NCI-H2196 treated with DMSO at 0.1 percent for 48 hours (cell line): ENCODE results near the gene FNTB.
A peak's percentile ranks its signal among the peaks of the same experiment; 100 is the strongest.

Experiments used
- DNase-seq: peaks from one replicate; lab custom pipeline; 2025; ENCODE audit not compliant: unreplicated experiment; lab: John Stamatoyannopoulos, UW

Gene FNTB

DNA sequence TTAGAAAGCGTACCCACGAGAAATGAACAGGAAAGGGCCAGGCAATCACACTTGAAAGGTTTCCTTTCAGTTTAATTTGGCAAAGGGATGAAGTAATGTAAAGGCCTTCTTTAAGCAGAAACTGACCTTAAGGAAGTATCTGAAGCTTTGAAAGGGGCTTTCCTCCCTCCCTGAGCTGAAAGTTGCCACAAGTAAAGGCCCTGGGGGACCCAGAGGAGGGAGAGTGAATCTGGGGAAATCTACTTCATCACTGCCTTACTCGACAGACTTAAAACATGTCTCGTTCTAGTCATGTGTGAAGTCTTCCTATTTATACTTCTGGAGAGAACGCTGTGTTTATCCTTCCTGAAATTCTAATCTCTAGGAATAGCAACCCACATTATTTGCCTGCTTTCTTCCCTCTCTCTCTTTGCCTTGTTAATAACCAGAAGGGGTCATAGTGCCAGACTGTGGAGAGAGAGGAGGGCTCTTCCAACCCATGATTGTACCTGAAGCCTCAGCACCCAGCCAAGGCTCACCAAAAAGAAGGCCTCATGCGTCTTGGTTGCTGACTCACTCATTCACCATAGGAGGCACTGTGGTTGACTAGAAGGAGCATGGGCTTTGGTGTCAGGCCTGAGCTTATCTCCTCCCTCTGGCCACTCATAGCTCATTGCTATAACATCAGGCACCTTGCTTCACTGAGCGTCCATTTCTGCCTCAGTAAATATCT, 33.9 kb upstream of the FNTB start:
- DNase-seq, result no peak

DNA sequence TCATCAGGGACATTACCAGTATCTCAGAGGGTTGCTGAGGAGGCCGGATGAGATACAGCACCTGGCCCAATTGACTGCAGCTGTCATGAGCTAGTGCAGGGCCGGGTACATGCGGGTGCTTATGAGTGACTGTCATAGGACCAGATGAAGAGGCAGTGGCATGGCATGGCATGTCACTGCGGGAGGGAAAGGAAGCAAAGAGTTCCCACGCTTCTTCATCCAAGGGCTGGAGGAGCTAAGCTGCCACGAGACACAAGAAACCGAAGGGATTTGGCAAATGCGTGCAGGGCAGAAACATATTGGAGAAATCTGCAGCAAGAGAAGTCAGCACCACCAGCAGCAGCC, 33.4 kb upstream of the FNTB start:
- DNase-seq, result no peak

DNA sequence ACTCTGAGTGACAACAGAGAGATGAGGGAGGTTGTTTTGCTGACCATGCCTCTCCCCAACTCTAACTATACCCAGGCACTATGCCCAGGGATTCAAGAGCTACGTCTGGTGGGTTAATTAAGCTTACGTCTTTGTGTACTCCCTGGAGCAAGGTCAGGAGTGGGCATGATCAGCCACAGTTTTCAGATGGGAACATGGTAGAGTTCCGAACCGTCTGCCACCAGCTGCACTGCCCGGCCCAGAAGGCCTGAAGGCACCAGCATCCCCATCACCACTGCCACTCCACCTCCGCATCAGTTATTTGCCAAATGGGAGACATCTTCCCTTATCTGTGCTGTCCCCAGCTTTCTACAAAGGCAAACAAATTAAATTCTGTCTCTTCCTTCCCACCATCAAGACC, 33.0 kb upstream of the FNTB start:
- no peak for DNase-seq

DNA sequence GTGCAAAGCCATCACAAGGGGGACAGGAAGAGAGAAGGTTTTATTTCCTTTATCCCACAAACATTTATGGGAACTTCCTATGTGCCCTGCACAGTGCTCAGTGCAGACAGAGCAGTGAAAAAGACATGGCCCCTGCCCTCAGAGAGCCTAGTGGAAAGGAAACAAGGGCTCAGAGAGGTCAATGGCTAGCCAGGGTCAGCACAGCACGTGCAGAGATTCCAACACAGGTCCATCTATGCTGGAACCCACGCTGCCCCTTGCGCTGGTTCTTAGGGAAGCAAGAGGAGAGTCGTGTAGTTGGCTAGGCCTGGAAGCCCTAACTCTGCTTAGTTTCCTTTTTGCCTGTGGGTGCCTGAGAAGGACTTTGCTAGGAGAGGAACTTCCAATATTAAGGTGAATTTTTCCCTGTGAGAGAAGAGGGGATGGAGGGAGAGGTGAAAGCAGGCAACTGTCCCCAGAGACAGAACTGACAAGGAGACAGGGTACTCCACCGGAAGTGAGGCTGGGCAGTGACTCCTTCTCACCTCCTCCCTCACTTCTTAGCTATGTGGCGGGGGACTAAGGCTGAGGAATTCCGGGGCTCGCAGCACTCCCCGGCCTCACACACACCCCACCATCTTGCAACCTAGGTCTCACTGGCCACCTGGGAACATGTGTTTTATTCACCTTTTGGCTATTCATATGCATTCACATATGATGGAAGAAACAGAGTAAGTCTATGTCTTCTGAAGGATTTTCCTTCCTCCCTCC, 32.0 kb upstream of the FNTB start:
- no peak for DNase-seq

DNA sequence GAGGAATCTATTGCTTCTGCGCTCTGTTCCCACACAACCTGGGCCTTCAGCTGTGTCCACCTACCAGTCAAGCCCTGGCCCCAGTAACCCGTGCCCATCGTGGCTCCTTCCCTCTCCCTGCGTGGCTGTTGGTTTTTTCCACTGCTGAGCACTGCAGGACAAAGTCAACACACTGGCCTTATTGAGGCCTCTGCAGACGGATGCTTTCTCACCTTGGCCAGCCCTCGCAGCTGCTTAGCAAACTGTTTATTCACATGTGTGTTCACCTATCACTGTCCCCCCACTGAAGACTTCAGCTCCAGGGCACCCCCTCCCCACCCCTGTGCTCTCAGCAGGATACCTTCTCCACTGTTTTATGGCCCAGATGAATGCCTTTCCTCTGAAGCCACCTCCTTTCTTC, 31.4 kb upstream of the FNTB start:
- no peak for DNase-seq

DNA sequence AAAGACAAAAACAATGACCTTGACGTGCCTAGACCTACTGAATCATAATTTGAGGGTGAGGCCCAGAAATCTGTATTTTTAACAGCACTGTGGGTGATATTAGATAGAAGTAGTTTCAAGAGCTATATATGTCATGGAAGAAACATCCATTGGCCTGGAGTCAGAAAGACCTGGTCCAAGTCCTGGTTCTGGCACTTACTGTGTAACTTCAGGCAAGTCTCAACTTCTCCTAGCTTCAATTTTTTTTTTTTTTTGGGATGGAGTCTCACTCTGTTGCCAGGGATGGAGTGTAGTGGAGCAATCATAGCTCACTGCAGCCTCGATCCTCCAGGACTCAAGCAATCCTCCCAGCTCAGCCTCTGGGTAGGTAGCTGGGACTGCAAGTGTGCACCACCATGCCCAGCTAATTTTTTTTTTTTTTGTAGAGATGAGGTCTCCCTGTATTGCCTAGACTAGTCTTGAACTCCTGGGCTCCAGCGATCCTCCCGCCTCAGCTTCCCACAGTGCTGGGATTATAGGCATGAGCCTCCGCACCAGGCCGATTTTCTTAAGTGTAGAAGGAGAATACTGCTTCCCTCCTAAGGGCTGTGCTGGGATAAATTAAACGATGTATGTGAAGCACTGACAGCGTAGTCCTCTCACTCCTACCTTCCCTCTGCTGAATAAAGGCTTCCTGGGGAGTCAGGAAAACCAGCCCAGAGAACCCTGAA, 29.8 kb upstream of the FNTB start:
- no peak for DNase-seq

DNA sequence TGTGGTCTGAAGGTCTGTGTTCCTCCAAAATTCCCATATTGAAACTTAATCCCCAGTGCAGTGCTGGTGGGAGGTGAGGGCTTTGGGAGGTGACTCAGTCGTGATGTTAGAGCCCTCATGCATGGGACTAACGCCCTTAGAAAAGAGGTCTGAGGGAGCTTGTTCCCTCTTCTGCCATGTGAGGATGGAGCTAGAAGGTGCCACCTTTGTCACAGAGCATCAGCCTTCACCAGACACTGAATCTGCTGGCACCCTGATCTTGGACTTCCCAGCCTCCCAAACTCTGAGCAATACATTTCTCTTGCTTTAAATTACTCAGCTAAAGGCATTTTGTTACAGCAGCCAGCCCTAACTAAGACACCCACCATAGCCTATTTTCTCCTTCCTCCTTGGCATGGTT, 28.5 kb upstream of the FNTB start:
- DNase-seq, result no peak

DNA sequence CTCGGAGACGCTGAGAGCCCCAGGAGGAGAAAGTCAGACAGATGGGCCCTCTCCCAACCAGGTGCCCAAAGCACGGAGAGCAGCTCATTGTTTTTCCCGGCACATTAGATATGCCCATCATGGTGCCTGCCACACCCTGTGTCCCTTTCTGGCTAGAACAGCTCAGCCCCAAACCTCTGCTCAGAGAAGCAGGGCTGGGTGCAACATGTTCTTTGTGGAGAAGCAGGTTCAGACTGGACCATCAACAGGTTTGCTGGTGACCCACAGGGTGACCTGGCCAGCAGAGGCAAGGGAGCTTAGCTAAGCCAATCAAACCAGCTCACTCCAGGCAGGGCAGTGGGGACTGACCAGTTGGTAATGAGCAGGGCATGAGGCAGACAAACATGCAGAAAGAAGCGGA, 28.0 kb upstream of the FNTB start:
- DNase-seq, result no peak

DNA sequence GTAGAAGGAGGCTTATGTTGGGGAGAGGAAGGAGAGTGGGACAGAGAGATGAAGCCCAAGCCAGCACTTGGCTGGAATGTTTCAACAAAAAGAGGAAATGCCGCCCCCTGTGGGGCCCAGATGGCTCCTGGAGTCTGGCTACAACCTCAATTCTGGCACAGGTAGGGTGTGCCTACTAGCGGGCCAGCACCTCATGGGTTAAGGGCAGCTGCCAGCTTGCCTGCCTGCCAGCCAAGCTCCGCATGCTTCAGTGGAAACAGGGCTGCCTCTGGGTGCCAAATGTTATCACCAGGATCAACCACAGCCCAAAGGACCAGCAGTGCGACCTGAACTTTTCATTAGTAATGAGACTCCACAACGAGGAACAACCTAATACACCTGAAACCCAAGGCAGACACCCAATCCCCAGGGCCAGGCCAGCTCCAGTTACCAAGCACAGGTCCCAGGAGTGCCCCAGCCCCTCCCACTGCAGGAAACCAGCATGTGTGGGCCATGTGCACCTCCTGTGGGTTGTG, 25.9 kb upstream of the FNTB start:
- DNase-seq, result peak; percentile 86

DNA sequence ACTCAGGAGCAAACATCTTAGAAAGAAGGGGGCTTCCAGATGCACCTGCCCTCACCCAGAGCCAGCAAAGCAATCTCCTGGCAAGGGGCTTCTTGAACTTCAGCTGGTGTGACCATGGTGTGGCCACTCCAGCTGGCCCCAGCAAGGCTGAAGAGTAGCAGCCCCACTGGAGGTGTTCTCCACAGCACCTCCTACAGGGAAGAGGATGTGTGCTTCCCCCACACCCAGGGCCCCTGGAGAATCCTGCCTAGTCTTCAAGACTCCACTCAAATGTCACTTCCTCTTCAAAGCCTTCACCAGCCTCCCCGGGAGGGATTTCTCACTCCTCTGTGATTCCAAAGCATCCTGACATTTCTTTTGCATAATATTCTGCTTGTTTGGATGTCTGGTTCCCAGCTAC, 23.1 kb upstream of the FNTB start:
- no peak for DNase-seq

DNA sequence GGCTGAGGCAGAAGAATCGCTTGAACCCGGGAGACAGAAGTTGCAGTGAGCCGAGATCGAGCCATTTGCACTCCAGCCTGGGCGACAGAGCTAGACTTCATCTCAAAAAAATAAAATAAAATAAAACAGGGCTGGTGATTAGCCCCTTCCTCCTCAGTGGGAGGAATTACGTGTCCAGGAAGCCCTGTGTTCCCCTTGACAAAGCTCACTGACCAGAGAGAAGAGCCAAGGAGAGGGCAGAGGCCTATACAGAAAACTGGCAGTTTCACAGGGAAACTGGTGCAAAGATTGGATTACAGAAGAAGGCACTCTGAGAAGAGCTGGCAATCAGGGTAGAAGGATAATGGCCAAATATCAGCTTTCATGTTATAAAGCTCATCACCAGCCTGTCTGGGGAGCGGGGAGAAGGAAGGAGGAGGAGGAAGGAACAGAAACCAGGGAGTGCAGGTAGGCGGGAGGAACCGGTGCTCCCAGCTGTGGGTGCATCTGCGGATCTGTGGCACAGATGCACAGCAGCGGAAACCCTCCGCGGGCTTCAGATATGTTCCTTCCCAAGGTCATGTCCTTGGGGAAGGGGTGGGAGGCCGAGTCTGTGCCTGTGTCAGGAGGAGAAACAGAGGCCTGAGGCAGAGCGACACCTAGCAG, 21.2 kb upstream of the FNTB start:
- DNase-seq, result no peak

DNA sequence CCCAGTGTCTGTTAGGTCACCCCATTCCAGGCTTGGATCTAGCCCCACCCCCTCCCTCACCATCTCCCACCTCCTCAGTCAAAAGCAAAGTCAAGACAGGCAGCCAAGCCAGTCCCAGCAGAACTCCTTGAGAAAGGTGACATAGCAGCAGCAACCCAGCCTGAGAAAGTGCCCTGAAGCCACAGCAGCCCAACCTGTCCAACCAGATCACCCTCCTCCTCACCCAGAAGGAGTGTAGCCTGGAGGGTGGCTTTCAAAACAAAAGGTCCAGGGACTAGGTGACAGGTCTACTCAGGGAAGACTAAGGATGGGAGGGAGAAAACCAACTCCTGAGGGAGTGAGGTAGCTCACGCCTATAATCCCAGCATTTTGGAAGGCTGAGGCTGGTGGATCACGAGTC, 19.7 kb upstream of the FNTB start:
- DNase-seq, result no peak

DNA sequence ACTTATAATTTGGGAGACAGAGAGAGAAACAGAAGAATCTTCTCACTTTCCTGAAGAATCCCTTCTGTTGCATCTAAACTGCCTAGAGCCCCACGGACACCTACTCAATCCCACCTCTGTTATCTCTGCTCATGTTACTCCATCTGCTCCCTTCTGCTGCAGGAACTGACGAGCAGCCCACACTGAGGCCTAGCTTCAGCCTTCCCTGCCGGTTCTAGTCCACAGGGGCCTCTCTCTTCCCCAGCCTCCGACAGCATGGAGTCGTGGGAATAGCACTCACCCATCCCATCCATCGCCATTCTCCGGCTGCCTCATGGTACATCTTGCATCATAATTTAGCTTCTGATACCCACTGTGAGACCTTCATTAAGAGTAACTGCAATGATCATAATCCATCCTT, 18.5 kb upstream of the FNTB start:
- no peak for DNase-seq

DNA sequence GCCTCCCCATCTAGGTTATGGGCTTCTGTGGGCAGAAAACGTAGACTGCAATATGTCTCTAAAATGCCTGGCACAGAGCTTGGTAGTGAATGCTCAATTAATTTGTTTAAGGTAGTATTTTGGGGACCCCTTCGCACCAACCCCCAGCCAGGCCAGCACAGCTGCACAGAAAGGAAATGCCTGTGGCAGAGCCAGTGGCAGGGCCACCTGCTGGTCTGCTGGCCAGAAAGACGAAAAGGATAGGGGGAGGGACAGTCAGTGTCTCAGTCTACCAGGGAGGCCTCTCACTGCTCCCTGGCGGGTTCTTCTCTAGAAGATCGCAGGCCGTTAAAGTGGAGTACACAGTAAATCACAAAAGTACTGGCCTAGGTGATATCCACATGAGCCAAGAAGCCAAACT, 18.0 kb upstream of the FNTB start:
- no peak for DNase-seq

DNA sequence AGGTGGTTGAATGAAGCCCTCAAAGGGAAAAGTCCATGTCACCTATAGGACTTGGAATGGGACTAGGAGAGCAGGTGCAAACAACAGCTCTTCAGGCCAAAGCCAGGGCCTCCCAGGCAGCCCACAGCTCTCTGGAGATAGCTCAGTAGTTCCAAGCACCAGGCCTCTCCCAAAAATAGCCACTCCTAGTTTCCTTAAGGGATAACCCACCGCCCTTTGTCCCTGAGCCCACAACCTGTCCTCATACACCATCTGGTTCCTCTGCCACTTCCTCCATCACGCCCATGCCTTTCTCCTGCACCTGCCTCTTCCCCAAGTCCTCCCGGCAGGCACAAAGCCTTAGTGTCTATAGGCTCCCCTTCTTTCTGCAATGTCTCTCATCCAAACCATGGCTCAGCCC, 16.7 kb upstream of the FNTB start:
- DNase-seq, result no peak

DNA sequence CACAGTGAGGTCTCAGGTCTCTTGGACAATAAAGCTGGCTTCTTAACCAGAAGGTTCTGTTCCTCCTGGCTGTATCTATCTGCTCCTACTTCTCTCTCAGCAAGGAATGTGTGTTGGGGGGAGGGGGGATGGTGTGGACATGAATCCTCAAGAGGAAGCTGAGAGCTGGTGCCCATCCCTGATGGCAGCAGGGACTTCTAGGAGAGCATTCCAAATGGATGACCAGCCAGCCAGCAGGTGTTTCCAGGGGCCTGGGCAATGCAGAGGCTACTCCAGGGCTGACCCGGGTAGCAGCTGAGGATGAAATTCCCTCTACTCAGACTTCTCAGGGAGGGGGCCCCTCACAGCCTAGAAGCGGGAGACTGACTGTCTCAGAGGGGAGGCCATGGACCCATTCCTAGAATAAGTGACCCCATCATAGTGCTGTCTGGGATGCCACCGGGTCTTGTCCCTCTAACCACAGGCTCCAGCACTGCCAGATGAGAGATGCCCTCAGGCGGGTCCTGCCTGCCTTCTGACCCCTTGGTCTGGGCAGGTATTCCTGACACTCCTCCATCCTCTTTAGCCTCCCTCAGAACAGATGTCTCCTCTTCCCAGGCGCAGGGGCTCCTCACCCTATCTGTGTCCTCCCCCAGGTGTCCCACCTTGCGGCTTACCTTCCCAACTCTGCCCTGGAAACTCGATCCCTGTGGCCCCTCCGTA, 15.8 kb upstream of the FNTB start:
- no peak for DNase-seq

DNA sequence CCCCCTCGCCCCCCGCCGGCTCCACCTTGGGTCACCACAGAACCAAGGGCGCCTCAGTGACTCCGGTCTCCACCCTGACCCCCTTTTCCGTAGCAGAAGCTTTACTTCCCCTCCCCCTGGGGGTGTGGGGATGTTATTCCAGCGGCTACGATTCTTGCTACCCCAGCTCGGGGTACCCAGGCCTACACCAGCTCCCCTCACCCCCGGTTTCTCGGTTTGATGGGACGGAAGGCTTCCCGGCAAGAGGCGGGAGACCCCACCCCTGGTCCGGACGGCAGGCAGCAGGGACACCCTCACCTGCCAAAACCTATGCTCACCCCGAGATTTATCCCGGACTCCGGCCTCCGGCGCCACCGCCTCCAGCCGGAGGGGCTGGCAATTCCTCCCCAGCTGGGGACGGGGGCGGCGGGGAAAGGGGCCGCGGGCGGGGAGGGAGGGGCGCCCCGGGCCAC, 15.2 kb upstream of the FNTB start:
- no peak for DNase-seq

DNA sequence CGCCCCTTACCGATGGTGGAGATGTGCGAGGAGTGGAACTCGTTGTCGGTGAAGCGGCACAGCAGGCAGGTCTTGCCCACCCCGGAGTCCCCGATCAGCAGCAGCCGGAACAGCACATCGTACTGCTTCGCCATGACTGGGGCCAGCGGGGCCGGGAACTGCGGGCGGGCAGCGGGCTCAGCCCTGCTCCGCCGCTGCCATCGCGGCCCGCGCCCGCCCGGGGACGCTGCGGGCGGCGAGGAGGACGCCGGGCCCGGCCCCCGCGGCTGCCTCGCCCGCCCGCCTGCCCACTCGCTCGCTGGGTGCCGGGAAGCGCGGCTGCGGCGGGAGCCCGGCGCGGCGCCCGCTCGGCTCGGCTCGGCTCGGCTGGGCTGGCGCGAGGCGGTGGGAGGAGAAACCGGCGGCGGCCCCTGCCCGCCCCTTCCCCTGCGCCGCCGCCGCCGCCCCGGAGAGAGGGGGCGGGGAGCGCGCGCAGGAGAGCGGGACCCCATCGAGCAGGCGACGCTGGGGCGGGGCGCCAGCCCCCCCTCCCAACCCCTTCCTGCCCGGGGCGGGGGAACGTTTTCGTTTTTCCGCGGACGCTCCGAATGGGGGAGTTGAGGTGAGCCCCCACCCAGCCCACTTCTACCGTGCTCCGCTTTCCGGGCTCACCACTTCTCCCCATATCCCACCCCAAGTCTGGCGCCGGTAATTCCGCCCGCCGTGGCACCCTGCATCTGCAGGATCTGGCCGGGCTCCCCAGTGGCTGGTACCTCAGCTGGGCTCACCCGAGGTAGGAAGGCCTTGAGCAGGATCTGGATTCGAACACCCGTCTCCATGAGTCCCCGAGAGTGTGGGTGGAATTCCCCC, 14.5 kb upstream of the FNTB start, which contains the start of gene RAB15:
Gene RAB15 (minus strand): TSS at position 394 of the 849 bp plus-strand sequence. CDS start 260 bp downstream, at position 134.
- no peak for DNase-seq

DNA sequence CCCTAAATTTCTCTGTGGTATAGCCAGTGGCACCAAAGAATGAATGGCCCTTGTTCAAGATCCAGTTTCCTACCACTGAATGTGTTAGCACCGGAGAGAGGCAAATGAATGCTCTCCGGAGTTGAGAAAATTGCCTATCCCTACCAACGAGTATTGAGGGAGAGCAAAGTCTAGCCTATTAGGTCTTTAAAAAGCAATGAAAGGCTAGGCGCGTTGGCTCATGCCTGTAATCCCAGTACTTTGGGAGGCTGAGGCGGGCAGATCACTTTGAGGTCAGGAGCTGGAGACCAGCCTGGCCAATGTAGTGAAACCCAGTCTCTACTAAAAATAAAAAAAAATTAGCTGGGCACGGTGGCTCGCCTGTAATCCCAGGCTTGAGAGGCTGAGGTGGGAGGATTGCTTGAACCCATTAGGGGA, 13.7 kb upstream of the FNTB start:
- DNase-seq, result no peak

DNA sequence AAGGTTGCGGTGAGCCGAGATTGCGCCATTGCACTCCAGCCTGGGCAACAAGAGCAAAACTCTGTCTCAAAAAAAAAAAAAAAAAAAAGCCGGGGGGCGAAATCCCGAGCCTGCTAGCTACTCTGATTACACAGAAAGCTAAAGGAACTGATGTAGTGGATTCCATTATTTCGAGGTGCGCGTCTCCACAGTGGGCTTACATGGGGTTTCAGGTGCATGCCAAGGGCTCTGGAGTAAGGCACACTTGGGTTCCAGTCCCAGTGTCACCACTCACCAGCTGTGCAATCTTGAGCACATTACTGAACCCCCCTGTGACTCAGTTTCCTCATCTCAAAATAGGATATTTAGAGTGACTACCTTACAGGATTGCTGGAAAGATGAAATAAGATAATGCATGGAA, 12.9 kb upstream of the FNTB start:
- no peak for DNase-seq
